Skeletal muscle satellite cell (primary cell): ENCODE results near the gene TMEFF2.
"Not testable (repeated sequence)": the region's sequence is repeated elsewhere in the genome, so short reads cannot be mapped to it uniquely, and the experiment has no call there.

ENCODE experiments used
- H3K27me3 ChIP-seq: 2 replicates; pipeline ENCODE4 v1.7.0; 2013; ENCODE audit warnings: low read length; ENCODE audit not compliant: control insufficient read depth, insufficient read depth
- H3K36me3 ChIP-seq: 2 replicates; pipeline ENCODE4 v1.7.0; 2013; ENCODE audit warnings: mild to moderate bottlenecking, control low read depth, low read length; ENCODE audit not compliant: insufficient read depth
- H3K4me1 ChIP-seq: 2 replicates; pipeline ENCODE4 v1.7.0; 2013; ENCODE audit warnings: low read length; ENCODE audit not compliant: control insufficient read depth, insufficient read depth
- H3K4me2 ChIP-seq: 2 replicates; pipeline ENCODE4 v1.7.0; 2013; ENCODE audit warnings: mild to moderate bottlenecking, low read length
- H3K4me3 ChIP-seq: 2 replicates; pipeline ENCODE4 v1.7.0; 2013; ENCODE audit warnings: low read length
- H3K9ac ChIP-seq: 2 replicates; pipeline ENCODE4 v1.7.0; 2013; ENCODE audit warnings: mild to moderate bottlenecking, low read depth, low read length, moderate library complexity
- H3K9me3 ChIP-seq: replicated peaks from 2 replicates; pipeline ENCODE4 v1.7.0; 2013; ENCODE audit warnings: mild to moderate bottlenecking, control low read depth, low read length

Gene TMEFF2

DNA sequence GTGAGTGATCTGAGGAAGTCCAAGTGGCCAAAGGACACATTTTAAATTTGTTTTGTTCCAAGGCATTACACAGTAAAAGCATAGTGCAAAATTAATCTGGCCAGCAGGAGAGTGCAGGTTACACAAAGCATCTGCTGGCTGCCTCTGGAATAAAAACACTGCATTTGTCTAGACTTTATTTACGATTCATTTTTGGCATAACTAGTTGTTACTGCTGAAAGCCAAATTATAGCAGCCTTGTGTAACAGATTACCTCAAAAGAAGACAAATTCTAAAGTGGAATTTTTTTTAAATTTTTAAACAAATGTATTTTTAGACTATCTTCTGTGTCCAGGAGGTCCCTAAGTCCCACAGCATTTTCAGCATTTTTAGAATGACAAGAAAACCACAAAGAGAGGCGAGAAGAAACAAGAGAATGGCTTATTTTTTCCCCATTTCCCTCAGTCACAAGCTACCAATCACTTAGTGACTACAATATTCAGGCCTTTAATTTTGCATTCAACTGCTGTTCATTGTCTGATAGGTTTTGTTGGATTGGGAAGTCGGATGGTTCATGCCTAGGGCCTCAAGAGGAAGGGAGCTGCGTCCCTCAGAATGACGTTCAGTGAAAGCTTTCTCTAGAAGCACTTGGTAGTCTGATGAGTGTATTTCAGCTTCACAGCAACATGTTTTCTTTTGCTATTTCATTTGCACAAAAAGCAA, 46.0 kb downstream of the TMEFF2 start:
- Histone ChIP-seq H3K9me3 (no peaks in the 10 kb centered on the region), H3K9ac (peak overlapping the region; percentile 54), H3K4me3 (no peak overlapping the region), H3K36me3 (no peaks in the 10 kb centered on the region), H3K4me2 (peak overlapping the region; percentile 53), H3K27me3 (no peaks in the 10 kb centered on the region), H3K4me1 (peaks cover 49% of the 10 kb centered on the region)

DNA sequence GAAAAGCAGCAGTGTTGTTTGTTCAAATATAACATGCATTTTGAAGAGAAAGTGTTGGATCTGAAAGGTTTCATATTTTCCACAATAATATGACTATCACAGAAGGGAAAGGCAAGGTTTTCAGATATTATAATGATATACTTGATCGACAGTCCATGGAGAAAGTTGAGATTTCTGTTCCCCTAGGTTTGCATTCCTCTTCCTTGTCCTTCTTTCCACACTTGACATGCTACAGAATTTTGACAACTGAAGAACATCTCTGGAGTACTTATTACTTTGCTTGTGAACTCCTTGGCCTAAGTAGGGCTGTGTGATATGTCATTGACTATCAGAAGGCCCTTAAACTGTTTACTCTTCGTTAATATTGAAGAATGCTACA, 46.5 kb downstream of the TMEFF2 start:
- H3K9ac ChIP-seq = peak overlapping the region; percentile 14
- H3K4me2 ChIP-seq = peak overlapping the region; percentile 1
- no peaks in the 10 kb centered on the region for H3K9me3 ChIP-seq
- H3K4me1 ChIP-seq = peaks cover 49% of the 10 kb centered on the region
- no peaks in the 10 kb centered on the region for H3K27me3 ChIP-seq
- no peaks in the 10 kb centered on the region for H3K36me3 ChIP-seq
- no peak overlapping the region for H3K4me3 ChIP-seq

DNA sequence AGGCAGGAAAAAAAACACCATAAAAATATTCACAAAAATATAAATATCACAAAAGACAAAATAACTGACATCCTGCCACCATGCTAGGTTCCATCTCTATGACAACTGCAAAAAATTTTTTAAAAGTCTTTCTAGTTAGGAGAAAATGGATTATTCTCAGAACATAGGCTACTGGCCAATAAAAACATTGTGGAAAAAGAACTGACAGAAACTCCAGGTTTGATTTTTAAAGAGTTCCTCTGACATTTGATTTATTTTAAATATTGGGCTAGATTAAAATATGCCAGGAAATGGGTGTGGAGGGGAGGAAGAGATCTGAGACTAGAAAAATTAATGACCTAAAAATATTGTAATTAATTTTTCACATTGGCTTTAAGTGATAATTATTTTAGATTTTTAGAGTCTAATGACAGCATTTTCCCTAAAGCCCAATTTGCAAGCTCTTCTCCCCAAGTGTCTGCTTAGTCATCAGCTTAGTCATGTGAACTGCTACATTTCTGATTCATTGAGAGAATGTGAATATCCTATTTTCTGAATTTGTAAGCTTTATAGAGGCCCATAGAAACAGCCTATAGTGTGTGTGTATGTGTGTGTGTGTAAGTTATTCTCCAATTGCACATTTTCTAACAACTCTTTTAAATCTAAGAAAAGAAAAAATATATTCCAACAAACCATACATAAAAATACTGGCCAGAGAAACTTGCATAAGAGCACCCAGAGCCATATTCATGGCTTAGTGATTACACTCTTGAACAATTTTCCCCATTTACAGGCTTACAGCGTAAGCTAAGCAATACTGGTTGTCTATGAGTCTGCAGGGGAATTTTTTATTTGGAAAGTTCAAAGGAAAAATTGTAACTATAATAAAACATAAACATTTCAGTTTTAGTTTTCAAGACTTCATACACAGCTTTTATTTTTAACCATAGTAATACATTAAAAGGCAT, 48.4 kb downstream of the TMEFF2 start:
- peaks cover 37% of the 10 kb centered on the region for H3K4me1 ChIP-seq
- no peaks in the 10 kb centered on the region for H3K9me3 ChIP-seq
- H3K9ac ChIP-seq = peak overlapping the region; percentile 35
- no peak overlapping the region for H3K4me3 ChIP-seq
- H3K27me3 ChIP-seq = no peaks in the 10 kb centered on the region
- peak overlapping the region; percentile 41 for H3K4me2 ChIP-seq
- no peaks in the 10 kb centered on the region for H3K36me3 ChIP-seq

DNA sequence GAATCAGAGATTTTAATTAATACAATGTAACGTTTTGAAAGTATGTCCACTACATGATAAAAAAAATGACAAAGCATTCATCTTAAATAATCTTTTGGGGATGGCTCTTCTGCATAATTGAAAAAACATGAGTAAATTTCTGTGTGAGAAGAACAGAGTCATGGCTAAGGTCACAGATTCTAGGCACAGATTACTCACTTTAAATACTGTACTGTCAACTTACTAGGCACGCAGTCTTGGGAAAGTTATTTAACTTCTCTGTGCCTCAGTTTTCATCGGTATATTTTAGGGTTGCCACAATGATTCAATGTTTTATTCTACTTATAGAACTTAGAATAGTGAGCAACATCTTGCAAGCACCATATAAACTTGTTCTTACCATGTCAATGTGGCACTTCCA, 49.2 kb downstream of the TMEFF2 start:
- H3K4me1 ChIP-seq = peaks cover 36% of the 10 kb centered on the region
- H3K4me3 ChIP-seq = no peak overlapping the region
- peak overlapping the region; percentile 41 for H3K4me2 ChIP-seq
- H3K36me3 ChIP-seq = no peaks in the 10 kb centered on the region
- no peaks in the 10 kb centered on the region for H3K27me3 ChIP-seq
- no peaks in the 10 kb centered on the region for H3K9me3 ChIP-seq
- H3K9ac ChIP-seq = no peak overlapping the region

DNA sequence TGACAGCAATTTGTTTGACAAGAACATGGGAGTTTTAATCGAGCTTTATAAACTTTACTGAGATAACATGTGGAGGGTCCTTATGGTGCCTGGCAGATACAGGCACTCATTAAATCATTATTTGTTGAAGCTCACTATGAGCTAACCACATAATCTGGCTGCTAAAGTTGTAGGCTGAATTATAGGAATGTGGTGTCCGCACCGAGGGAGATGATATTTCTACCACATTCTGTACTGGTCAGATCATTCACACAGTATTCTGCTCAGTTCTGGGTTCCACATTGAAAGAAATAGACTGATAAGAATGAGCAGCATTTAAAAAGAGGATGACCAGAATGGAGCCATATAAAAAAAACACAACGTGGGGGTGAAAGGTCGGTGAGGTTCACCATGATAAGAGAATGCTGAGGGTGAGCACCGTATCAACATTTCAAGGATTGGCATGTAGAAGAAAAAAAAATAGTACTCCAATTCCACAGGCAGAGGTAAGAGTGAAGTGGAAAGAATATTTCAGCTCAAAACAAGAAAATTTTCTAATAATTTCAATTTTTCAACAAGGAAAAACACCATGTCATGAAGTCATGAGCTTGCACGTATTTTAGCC, 54.4 kb downstream of the TMEFF2 start:
- H3K4me3 ChIP-seq = no peak overlapping the region
- H3K9me3 ChIP-seq = no peaks in the 10 kb centered on the region
- H3K9ac ChIP-seq = no peak overlapping the region
- H3K27me3 ChIP-seq = no peaks in the 10 kb centered on the region
- no peaks in the 10 kb centered on the region for H3K36me3 ChIP-seq
- peaks cover 1% of the 10 kb centered on the region for H3K4me1 ChIP-seq
- H3K4me2 ChIP-seq = no peak overlapping the region

DNA sequence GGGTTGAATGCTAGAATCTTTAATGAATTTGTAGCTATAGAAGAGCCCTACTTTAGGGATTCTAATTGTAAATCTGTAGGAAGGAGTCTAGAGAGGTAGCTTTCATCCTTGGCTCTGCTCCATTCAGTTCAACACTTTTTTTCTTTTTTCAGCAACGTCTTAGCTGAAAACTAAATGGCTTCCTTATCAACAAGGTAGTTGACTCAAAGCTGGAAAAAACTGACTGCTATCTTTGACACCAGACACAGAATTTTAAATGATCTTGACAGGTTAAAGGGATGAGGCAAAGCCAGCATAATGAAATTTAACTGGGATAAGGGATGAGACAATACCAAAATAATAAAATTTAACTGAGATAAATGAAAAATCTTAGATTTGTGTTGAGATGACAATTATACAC, 54.9 kb downstream of the TMEFF2 start:
- Histone ChIP-seq H3K4me1 (no peaks in the 10 kb centered on the region), H3K27me3 (no peaks in the 10 kb centered on the region), H3K4me2 (no peak overlapping the region), H3K9ac (no peak overlapping the region), H3K9me3 (no peaks in the 10 kb centered on the region), H3K4me3 (no peak overlapping the region), H3K36me3 (no peaks in the 10 kb centered on the region)

DNA sequence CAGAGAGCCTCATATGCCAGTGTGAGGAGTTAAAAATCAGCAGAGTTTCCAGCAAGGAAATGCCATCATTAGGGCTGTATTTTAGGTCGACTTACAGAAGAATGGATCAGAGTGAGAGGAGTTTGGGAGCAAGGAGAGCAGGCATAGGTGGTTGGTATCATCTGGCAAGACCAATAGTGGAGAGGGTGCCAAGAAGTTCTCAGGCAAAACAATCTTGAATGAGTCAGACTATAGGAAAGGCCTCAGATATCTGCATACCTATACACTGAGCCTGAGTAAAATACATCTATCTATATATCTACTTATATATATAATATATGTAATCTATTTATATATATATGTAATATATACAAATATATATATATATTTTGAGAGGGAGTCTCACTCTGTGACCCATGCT, 57.3 kb downstream of the TMEFF2 start:
- no peaks in the 10 kb centered on the region for H3K9me3 ChIP-seq
- no peak overlapping the region for H3K9ac ChIP-seq
- no peak overlapping the region for H3K4me2 ChIP-seq
- no peaks in the 10 kb centered on the region for H3K4me1 ChIP-seq
- H3K4me3 ChIP-seq = no peak overlapping the region
- no peaks in the 10 kb centered on the region for H3K27me3 ChIP-seq
- H3K36me3 ChIP-seq = no peaks in the 10 kb centered on the region

DNA sequence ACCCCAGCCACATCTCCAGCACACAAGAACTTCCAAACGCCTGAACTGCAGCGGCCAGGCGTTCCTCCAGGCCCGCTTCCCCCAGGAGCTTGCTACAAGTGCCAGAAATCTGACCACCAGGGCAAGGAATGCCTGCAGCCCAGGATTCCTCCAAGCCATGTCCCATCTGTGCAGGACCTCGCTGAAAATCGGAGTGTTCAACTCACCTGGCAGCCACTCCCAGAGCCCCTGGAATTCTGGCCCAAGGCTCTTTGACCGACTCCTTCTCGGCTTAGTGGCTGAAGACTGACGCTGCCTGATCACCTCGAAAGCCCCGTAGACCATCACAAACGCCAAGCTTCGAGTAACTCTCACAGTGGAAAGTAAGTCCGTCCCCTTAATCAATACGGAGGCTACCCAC, 62.1 kb downstream of the TMEFF2 start:
- H3K4me2 ChIP-seq, H3K9ac ChIP-seq, H3K36me3 ChIP-seq, H3K4me3 ChIP-seq, H3K9me3 ChIP-seq, H3K27me3 ChIP-seq: not testable (repeated sequence)
- H3K4me1 ChIP-seq = peaks cover 11% of the 10 kb centered on the region

DNA sequence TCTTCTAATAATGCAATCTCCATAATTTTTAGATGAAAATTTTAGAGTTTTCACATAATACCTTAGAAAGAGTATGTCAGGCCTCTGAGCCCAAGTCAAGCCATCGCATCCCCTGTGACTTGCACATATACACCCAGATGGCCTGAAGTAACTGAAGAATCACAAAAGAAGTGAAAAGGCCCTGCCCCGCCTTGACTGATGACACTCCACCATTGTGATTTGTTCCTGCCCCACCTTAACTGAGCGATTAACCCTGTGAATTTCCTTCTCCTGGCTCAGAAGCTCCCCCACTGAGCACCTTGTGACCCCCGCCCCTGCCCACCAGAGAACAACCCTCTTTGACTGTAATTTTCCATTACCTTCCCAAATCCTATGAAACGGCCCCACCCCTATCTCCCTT, 64.4 kb downstream of the TMEFF2 start:
- H3K4me2 ChIP-seq, H3K9ac ChIP-seq, H3K9me3 ChIP-seq, H3K27me3 ChIP-seq, H3K36me3 ChIP-seq, H3K4me3 ChIP-seq: not testable (repeated sequence)
- H3K4me1 ChIP-seq = peaks cover 24% of the 10 kb centered on the region

DNA sequence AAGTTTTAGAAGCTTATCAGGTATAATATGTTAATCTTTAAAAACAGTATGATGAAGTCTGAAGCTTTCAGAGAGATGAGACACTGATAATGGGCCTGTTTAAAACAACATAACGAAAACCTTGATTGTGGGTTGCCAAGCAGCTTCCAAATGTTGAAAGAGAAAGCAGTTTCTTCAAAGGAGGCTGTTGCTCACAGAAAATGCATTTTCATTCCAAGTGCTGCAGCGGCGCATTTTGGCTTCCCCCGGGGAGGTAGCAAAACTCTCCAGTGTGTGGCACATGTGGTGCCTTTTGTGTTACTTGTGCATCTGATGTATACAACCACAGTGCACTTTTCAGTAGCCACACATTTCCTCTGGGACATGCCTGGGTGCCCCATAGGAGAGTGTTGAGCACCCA, 66.1 kb downstream of the TMEFF2 start:
- H3K27me3 ChIP-seq = no peaks in the 10 kb centered on the region
- no peaks in the 10 kb centered on the region for H3K9me3 ChIP-seq
- H3K9ac ChIP-seq = no peak overlapping the region
- H3K36me3 ChIP-seq = no peaks in the 10 kb centered on the region
- H3K4me3 ChIP-seq = no peak overlapping the region
- peak overlapping the region; percentile 43 for H3K4me2 ChIP-seq
- H3K4me1 ChIP-seq = peaks cover 37% of the 10 kb centered on the region

DNA sequence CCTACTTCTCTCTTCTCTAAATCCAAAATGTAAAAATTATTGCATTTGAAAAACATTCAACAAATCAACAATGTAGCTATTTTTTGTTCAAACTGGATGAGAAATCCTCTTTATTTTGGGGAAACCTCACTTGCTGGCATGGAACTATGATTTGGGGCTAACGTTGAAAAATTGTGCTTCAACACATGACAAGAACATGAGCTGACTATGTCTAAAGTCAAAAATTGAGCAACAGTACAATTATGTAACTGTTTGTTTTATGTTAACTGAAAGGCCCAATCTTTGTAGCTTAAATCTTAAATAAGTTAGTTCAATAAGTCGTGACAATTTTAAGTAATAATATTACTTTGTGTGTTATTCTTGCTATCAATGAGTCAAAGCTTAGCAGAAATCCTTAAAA, 67.3 kb downstream of the TMEFF2 start:
- Histone ChIP-seq H3K36me3 (no peaks in the 10 kb centered on the region), H3K9ac (no peak overlapping the region), H3K4me1 (peaks cover 40% of the 10 kb centered on the region), H3K4me3 (no peak overlapping the region), H3K9me3 (no peaks in the 10 kb centered on the region), H3K4me2 (peak overlapping the region; percentile 5), H3K27me3 (no peaks in the 10 kb centered on the region)
